GM12878 (cell line): ENCODE measurements around the gene CIPC. TPM values are rescaled to one million over a fixed set of nuclear protein-coding genes. Genes with fewer than 3 reads are reported as not detected.

ENCODE experiments used
- ASH2L ChIP-seq: fragments of 300-600, 200-600 bp; sonication (generic); IDR thresholded peaks from 2 replicates; pipeline ENCODE4 v1.6.1; 2017; ENCODE audit warnings: low read depth, mild to moderate bottlenecking, borderline replicate concordance
- CEBPZ ChIP-seq: fragments of 150-350 bp; IDR thresholded peaks from 2 replicates; pipeline ENCODE4 v1.6.1; 2016; ENCODE audit warnings: low read depth, low read length
- DPF2 ChIP-seq: fragments of 450-650 bp; IDR thresholded peaks from 2 replicates; pipeline ENCODE4 v1.6.1; 2017; ENCODE audit warnings: mild to moderate bottlenecking
- FOXM1 ChIP-seq: IDR thresholded peaks from 2 replicates; pipeline ENCODE4 v1.6.1; 2012; ENCODE audit warnings: low read depth, mild to moderate bottlenecking, inconsistent platforms, low read length, moderate library complexity
- JUND ChIP-seq: IDR thresholded peaks from 2 replicates; pipeline ENCODE4 v1.6.1; 2012; ENCODE audit warnings: low read depth, mild to moderate bottlenecking, low read length, improper control_type of control experiment, moderate library complexity
- MLLT1 ChIP-seq: fragments of 450-650 bp; IDR thresholded peaks from 2 replicates; pipeline ENCODE4 v1.6.1; 2016; ENCODE audit warnings: mild to moderate bottlenecking
- NBN ChIP-seq: fragments of 450-650 bp; IDR thresholded peaks from 2 replicates; pipeline ENCODE4 v1.6.1; 2016
- PAX8 ChIP-seq: fragments of 450-650 bp; IDR thresholded peaks from 2 replicates; pipeline ENCODE4 v1.6.1; 2017; ENCODE audit warnings: mild to moderate bottlenecking, moderate library complexity
- RAD21 ChIP-seq: IDR thresholded peaks from 2 replicates; pipeline ENCODE4 v1.6.1; 2011; ENCODE audit warnings: mild to moderate bottlenecking, low read depth, low read length, moderate library complexity; ENCODE audit not compliant: insufficient read depth
- RAD51 ChIP-seq: fragments of 450-650 bp; IDR thresholded peaks from 2 replicates; pipeline ENCODE4 v1.6.1; 2016; ENCODE audit warnings: moderate library complexity, mild to moderate bottlenecking, inconsistent platforms
- SRF ChIP-seq, 2 experiments: IDR thresholded peaks; 2 replicates each; pipeline ENCODE4 v1.6.1; 2011; ENCODE audit warnings: low read depth in 2 of 2, low read length in 2 of 2, mild to moderate bottlenecking in 1 of 2, moderate library complexity in 1 of 2
- SUZ12 ChIP-seq: fragments of 200-600 bp; sonication (generic); IDR thresholded peaks from one replicate; pipeline ENCODE4 v1.6.1; 2018; ENCODE audit warnings: antibody characterized with exemption, mild to moderate bottlenecking; ENCODE audit not compliant: unreplicated experiment
- TCF12 ChIP-seq: IDR thresholded peaks from 2 replicates; pipeline ENCODE4 v1.6.1; 2011; ENCODE audit warnings: low read depth, mild to moderate bottlenecking, low read length
- ZNF207 ChIP-seq: fragments of 450-650 bp; IDR thresholded peaks from 2 replicates; pipeline ENCODE4 v1.6.1; 2014; ENCODE audit warnings: antibody characterized with exemption, mild to moderate bottlenecking, borderline replicate concordance
- ZNF384 ChIP-seq: IDR thresholded peaks from 2 replicates; pipeline ENCODE4 v1.6.1; 2012; ENCODE audit warnings: low read depth, mild to moderate bottlenecking, low read length, improper control_type of control experiment, borderline replicate concordance
- polyA plus RNA-seq, 11 experiments: library from polyadenylated mRNA; depleted of rRNA in 4 of 11; unstranded in 6 of 11; stranded (reverse) in 5 of 11; fragments of >200 nt; fragmentation: Nextera tagmentation in 4 of 11; fragmentation: Illumina TruSeq in 1 of 11; extraction: Ambion mirVana in 4 of 11; extraction: Trizol in 1 of 11; gene quantifications; 1 replicate in 1 of 11; 2 replicates in 10 of 11; pipeline versions ENCODE4 v1.2.1 to v1.2.3, GENCODE V29; 2011 to 2016; ENCODE audit warnings: inconsistent platforms in 2 of 11, missing spikeins in 2 of 11, low read depth in 1 of 11
- total RNA-seq, 4 experiments: library from RNA; depleted of rRNA in 3 of 4; stranded (reverse); fragments of >200 nt in 3 of 4; fragmentation: Illumina TruSeq in 1 of 4; extraction: Trizol in 1 of 4; gene quantifications; 2 replicates each; pipeline versions ENCODE4 v1.2.1 to v1.2.3, GENCODE V29; 2013 to 2021
- TF ChIP-seq, protein P1 (sequence below): fragments of 450-650 bp; IDR thresholded peaks from 2 replicates; pipeline ENCODE4 v1.6.1; 2016; ENCODE audit warnings: mild to moderate bottlenecking, moderate library complexity, borderline replicate concordance
- TF ChIP-seq, protein P2 (sequence below): fragments of 450-650 bp; IDR thresholded peaks from 2 replicates; pipeline ENCODE4 v1.6.1; 2017; ENCODE audit warnings: low read depth, mild to moderate bottlenecking, moderate library complexity

CIPC gene
- total and polyA plus RNA-seq, 10 of the 15 experiments (the other 5 are each of a cell fraction or from before 2014, with no cell fraction given): 5.6 to 29.5 (median 16.5) TPM

DNA sequence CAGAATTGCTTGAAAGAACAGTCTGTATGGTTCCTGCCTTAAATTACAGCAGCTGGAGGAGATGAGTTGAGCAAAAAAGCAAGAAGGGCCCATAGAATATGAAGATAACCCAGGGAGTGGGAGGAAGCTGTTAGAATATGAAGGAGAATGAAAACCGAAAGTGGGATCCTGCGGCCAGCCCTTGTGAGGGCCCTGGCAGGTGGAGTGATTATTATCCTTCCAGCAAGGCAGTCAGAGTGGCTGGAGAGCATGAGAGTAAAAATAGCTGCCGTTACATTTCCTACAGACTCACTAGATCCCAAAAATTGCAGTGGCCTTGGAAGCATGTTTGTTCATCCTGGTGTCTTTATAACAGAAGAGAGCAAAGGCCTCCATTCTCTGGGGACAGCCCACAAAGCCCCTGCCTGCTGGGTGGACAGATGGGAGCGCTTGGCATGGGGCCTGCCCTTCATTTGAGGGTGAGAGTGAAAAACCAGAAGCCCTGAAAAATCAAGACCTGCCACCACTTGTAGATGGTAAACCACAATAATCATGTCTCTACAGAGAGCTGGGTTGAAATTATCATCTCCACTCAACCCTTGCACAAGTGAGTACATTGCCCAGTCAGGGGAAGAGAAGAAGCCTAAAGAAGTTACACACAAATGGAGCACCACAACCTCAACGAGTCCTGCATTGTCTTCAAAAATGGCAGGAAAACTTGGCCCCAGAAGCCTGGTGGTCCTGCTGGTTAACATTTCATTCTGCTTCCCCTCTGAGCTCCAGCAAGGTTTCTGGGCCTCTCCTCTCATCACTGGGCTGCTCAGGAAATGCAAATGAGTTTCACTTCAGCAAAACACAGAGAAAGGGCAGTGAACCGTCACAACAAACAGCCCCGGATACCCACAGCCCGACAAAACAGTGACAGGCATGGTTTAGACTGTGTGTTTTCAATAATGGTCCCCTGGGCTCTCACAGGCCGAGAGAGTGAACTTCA lies 23.0 kb downstream of the CIPC start (continued):
- TF ChIP-seq ASH2L (no peak), JUND (no peak), RAD51 (0 out of 2 replicates have a peak, but pooled peaks have one; percentile 6), SUZ12 (no peak), SRF (IDR thresholded peaks at IDR 0.05; ENCODE audit: low read depth in 2 of 2, low read length in 2 of 2) (no peak), DPF2 (peak; percentile 97), PAX8 (peak; percentile 85; the same call in 1 of the 2 replicates), RAD21 (no peak), MLLT1 (peak; percentile 82), FOXM1 (peak; percentile 95), NBN (peak; percentile 96), ZNF207 (0 out of 2 replicates have a peak, but pooled peaks have one; percentile 59), CEBPZ (no peak), TCF12 (peak; percentile 49), ZNF384 (no peak)
- TF ChIP-seq, protein P1, sequence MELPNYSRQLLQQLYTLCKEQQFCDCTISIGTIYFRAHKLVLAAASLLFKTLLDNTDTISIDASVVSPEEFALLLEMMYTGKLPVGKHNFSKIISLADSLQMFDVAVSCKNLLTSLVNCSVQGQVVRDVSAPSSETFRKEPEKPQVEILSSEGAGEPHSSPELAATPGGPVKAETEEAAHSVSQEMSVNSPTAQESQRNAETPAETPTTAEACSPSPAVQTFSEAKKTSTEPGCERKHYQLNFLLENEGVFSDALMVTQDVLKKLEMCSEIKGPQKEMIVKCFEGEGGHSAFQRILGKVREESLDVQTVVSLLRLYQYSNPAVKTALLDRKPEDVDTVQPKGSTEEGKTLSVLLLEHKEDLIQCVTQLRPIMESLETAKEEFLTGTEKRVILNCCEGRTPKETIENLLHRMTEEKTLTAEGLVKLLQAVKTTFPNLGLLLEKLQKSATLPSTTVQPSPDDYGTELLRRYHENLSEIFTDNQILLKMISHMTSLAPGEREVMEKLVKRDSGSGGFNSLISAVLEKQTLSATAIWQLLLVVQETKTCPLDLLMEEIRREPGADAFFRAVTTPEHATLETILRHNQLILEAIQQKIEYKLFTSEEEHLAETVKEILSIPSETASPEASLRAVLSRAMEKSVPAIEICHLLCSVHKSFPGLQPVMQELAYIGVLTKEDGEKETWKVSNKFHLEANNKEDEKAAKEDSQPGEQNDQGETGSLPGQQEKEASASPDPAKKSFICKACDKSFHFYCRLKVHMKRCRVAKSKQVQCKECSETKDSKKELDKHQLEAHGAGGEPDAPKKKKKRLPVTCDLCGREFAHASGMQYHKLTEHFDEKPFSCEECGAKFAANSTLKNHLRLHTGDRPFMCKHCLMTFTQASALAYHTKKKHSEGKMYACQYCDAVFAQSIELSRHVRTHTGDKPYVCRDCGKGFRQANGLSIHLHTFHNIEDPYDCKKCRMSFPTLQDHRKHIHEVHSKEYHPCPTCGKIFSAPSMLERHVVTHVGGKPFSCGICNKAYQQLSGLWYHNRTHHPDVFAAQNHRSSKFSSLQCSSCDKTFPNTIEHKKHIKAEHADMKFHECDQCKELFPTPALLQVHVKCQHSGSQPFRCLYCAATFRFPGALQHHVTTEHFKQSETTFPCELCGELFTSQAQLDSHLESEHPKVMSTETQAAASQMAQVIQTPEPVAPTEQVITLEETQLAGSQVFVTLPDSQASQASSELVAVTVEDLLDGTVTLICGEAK: no peak; the same call in 1 of the 2 replicates
- TF ChIP-seq, protein P2, sequence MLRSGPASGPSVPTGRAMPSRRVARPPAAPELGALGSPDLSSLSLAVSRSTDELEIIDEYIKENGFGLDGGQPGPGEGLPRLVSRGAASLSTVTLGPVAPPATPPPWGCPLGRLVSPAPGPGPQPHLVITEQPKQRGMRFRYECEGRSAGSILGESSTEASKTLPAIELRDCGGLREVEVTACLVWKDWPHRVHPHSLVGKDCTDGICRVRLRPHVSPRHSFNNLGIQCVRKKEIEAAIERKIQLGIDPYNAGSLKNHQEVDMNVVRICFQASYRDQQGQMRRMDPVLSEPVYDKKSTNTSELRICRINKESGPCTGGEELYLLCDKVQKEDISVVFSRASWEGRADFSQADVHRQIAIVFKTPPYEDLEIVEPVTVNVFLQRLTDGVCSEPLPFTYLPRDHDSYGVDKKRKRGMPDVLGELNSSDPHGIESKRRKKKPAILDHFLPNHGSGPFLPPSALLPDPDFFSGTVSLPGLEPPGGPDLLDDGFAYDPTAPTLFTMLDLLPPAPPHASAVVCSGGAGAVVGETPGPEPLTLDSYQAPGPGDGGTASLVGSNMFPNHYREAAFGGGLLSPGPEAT: peak; percentile 73
